ENCODE measurements around the gene SLC19A1.

SLC19A1 gene

GRCh38 chr21:45457832-45458172, 84.4 kb downstream of the SLC19A1 start:
- DNase-seq (ENCODE audit: insufficient read length) (no peak), FAIRE-seq (no peak)
- TF ChIP-seq POLR2A (IDR thresholded peaks at IDR 0.05; ENCODE audit: low read depth, low read length) (no peak), TAF1 (IDR thresholded peaks at IDR 0.05; ENCODE audit: borderline replicate concordance, low read depth, low read length) (no peak), POLR2AphosphoS5 (IDR thresholded peaks at IDR 0.05; ENCODE audit: low read depth, low read length) (no peak)

GRCh38 chr21:45457161-45457831, 84.9 kb downstream of the SLC19A1 start:
- TF ChIP-seq POLR2AphosphoS5 (IDR thresholded peaks at IDR 0.05; ENCODE audit: low read depth, low read length) (no peak), POLR2A (IDR thresholded peaks at IDR 0.05; ENCODE audit: low read depth, low read length) (no peak), TAF1 (IDR thresholded peaks at IDR 0.05; ENCODE audit: borderline replicate concordance, low read depth, low read length) (no peak)
- DNase-seq (ENCODE audit: insufficient read length): no peak
- no peak for FAIRE-seq

DNA sequence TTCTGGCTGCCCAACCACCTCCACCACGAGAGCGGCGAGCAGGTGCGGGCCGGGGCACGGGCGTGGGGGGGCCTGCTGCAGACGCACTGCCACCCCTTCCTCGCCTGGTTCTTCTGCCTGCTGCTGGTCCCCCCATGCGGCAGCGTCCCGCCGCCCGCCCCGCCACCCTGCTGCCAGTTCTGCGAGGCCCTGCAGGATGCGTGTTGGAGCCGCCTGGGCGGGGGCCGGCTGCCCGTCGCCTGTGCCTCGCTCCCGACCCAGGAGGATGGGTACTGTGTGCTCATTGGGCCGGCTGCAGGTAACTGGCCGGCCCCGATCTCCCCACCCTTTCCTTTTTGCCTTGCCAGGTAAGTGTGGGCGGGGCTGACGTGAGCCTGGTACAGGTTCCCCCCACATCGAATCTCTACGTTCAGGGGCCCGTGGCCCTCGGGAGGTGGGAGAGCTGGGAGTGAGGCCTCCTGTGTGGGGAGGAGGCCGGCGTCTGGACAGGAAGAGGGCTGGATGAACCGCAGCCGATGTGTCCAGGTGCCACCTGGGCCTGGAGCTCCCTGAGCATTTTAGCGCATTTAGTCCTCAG, 85.6 kb downstream of the SLC19A1 start:
- TF ChIP-seq POLR2A (IDR thresholded peaks at IDR 0.05; ENCODE audit: low read depth, low read length) (no peak), TAF1 (IDR thresholded peaks at IDR 0.05; ENCODE audit: borderline replicate concordance, low read depth, low read length) (no peak), POLR2AphosphoS5 (IDR thresholded peaks at IDR 0.05; ENCODE audit: low read depth, low read length) (no peak)
- DNase-seq (ENCODE audit: insufficient read length) (no peak), FAIRE-seq (no peak)

- FAIRE-seq: no peak
- TF ChIP-seq POLR2A (IDR thresholded peaks at IDR 0.05; ENCODE audit: low read depth, low read length) (no peak), POLR2AphosphoS5 (IDR thresholded peaks at IDR 0.05; ENCODE audit: low read depth, low read length) (no peak), TAF1 (IDR thresholded peaks at IDR 0.05; ENCODE audit: borderline replicate concordance, low read depth, low read length) (no peak)
- DNase-seq (ENCODE audit: insufficient read length): no peak
Observed at GRCh38 chr21:45455674-45456583, 86.3 kb downstream of the SLC19A1 start.

DNA sequence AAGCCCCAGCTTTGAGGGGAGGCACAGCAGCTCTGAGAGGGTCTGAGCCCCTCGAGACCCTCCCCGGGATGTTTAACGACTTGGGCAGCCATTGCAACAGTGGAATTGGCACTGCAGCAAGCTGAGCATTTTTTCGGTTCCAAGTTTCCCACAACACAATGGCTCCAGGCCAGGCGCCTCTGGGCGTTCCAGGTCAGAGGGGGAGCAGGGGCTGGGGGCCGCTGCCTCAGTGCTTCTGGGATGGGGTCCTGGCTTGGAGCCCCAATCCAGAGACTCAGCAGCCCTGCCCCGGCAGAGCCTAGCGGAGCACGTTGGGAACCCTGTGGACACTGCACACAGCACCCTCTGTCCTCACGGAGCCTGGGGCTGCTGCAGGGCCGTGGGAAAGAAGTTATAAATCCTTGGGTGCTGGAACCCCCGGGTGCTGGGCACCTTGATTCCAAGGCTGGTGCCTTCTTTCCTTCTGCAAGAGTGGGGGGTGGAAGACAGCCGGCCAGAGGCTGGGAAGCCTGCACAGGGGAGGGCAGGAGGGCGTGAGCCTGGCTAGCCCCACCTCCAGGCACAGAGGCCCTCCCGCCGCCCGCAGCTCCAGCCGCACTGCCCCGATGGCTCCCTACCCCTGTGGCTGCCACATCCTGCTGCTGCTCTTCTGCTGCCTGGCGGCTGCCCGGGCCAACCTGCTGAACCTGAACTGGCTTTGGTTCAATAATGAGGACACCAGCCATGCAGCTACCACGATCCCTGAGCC, 87.1 kb downstream of the SLC19A1 start:
- no peak for TF ChIP-seq POLR2A (IDR thresholded peaks at IDR 0.05; ENCODE audit: low read depth, low read length)
- no peak for TF ChIP-seq POLR2AphosphoS5 (IDR thresholded peaks at IDR 0.05; ENCODE audit: low read depth, low read length)
- TF ChIP-seq TAF1 (IDR thresholded peaks at IDR 0.05; ENCODE audit: borderline replicate concordance, low read depth, low read length): no peak
- DNase-seq (ENCODE audit: insufficient read length): no peak
- FAIRE-seq: no peak

GRCh38 chr21:45454060-45454925, 87.9 kb downstream of the SLC19A1 start:
- no peak for FAIRE-seq
- no peak for TF ChIP-seq POLR2A (IDR thresholded peaks at IDR 0.05; ENCODE audit: low read depth, low read length)
- no peak for TF ChIP-seq POLR2AphosphoS5 (IDR thresholded peaks at IDR 0.05; ENCODE audit: low read depth, low read length)
- TF ChIP-seq TAF1 (IDR thresholded peaks at IDR 0.05; ENCODE audit: borderline replicate concordance, low read depth, low read length): no peak
- no peak for DNase-seq (ENCODE audit: insufficient read length)

GRCh38 chr21:45453308-45453950, 88.8 kb downstream of the SLC19A1 start:
- TF ChIP-seq POLR2A (IDR thresholded peaks at IDR 0.05; ENCODE audit: low read depth, low read length): no peak
- TF ChIP-seq POLR2AphosphoS5 (IDR thresholded peaks at IDR 0.05; ENCODE audit: low read depth, low read length): no peak
- no peak for TF ChIP-seq TAF1 (IDR thresholded peaks at IDR 0.05; ENCODE audit: borderline replicate concordance, low read depth, low read length)
- DNase-seq (ENCODE audit: insufficient read length): no peak
- no peak for FAIRE-seq

- no peak for TF ChIP-seq TAF1 (IDR thresholded peaks at IDR 0.05; ENCODE audit: borderline replicate concordance, low read depth, low read length)
- no peak for TF ChIP-seq POLR2A (IDR thresholded peaks at IDR 0.05; ENCODE audit: low read depth, low read length)
- TF ChIP-seq POLR2AphosphoS5 (IDR thresholded peaks at IDR 0.05; ENCODE audit: low read depth, low read length): no peak
- FAIRE-seq: no peak
Observed at GRCh38 chr21:45452696-45453307, 89.4 kb downstream of the SLC19A1 start.

GRCh38 chr21:45451771-45452182, 90.5 kb downstream of the SLC19A1 start:
- DNase-seq (ENCODE audit: insufficient read length) (no peak), FAIRE-seq (no peak)
- no peak for TF ChIP-seq POLR2AphosphoS5 (IDR thresholded peaks at IDR 0.05; ENCODE audit: low read depth, low read length)
- no peak for TF ChIP-seq TAF1 (IDR thresholded peaks at IDR 0.05; ENCODE audit: borderline replicate concordance, low read depth, low read length)
- TF ChIP-seq POLR2A (IDR thresholded peaks at IDR 0.05; ENCODE audit: low read depth, low read length): no peak

More at GRCh38 chr21:45452696-45453307, 89.4 kb downstream of the SLC19A1 start:
- no peak for DNase-seq (ENCODE audit: insufficient read length)
